Middle frontal gyrus (tissue), 1 donor: Measurements from ENCODE around the gene FAM241B.
A peak's percentile ranks its signal among the peaks of the same experiment; 100 is the strongest.

Experiments
- DNase-seq: peaks from one replicate; pipeline ENCODE4 v3.0.0-alpha.2; 2015; ENCODE audit warnings: low spot score; ENCODE audit errors: extremely low spot score

Gene FAM241B, protein sequence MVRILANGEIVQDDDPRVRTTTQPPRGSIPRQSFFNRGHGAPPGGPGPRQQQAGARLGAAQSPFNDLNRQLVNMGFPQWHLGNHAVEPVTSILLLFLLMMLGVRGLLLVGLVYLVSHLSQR

DNA sequence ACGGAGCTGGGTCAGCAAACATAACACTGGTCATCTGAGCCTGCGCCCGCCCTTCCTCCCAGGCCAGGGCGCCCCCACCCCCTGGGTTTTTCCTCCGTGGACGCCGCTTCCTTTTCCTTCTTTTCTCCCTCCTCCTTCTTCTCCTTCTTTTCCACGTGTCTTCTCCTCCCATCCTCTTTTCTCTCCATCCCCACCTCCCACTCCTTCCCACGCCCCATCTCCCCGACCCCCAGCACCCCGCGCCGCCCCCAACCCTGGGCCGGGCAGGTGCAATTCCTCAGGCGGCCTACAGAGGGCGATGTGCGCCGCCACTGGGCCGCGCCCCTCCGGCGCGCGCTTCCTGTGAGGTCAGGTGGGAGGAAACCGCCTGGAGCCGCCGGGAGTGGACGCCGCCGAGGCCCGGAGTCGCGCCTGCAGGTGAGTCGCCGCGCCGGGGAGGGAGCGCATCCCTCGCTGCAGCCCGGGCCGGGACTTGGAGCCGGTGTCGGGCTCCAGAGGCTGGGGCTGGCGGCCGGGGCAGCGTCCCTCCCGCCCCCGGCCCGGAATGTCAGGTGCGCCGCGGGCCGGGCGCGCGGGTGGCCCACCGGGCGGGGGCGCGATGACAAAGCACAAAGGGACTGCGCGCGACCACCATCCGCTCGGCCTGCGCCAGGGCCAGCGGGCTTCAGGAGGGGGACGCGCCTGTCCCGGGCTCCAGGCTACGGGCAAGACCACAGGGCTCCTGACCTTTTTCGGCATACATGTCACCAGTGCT is at the start of gene FAM241B:
Gene FAM241B, plus strand, starts transcription at position 351 of the 754 bp plus-strand sequence. CDS start 1,497 bp downstream, outside the sequence.
- no peak for DNase-seq

DNA sequence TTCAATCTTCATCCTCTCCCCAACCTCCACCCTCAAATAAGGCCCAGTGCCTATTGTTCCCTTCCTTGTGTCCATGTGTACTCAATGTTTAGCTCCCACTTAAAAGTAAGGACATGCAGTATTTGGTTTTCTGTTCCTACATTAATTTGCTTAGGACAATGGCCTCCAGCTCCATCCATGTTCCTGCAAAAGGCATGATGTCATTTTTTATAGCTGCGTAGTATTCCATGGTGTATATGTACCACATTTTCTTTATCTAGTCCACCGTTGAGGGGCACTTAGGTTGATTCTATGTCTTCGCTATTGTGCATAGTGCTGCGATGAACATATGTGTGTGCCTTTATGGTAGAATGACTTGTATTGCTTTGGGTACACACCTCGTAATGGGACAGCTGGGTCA is 49.6 kb upstream of the FAM241B start:
- no peak for DNase-seq

DNA sequence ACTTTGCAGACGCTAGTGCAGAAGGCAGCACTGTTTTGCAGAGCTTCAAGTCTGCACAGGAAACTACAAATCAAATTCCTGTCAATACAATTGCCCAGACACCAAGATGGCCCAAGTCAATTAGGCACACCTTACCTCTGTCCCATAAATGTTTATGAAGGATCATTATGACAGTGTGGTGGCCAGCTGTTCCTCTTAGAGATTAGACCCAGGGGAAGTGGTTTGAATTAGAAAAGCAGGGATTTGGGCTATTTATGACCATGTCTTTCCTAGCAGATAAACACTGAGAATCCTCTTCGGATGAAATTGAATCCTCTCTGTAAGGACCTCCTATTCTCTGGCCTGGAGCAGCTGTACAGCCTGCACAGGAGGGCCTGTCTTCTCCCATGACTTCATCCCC is 46.9 kb upstream of the FAM241B start:
- no peak for DNase-seq

DNA sequence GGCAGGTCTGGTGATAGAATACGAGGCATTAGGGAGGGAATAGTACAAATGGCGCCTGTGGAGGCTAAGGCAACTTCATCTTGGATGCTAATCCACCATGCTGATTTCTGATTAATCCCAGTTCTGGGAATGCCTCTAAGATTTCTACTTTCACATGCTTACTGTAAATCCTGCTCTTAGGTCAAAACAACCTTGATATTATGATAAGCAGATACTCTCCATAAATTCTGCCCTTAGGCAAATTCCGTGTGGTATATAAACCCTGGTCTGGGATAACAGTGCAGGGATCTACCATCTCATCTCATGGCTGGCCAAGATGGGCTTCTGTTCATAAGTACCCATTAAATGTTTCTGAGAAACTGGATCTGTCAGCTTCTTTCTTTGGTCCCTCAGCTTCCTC is 45.4 kb upstream of the FAM241B start:
- DNase-seq, result no peak

DNA sequence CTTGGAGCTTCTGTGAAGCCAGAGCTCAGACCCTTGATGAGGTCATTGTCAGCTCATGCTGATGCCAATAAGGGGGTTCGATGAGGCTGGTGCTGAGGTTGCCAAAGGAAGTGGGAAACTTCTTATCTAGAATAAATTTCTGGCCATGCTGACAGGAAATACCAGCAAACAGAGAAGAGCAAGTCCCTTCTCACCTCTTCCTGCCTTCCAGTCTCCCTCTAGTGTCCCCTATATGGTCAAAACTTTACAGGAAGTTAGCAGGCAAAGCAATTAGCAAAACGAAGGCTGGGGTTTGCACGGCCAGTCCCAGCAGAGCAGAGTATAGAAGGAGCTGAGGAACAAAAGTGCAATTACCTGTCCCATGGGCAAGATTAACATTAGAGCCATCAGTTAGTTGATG is 41.7 kb upstream of the FAM241B start:
- DNase-seq, result no peak

DNA sequence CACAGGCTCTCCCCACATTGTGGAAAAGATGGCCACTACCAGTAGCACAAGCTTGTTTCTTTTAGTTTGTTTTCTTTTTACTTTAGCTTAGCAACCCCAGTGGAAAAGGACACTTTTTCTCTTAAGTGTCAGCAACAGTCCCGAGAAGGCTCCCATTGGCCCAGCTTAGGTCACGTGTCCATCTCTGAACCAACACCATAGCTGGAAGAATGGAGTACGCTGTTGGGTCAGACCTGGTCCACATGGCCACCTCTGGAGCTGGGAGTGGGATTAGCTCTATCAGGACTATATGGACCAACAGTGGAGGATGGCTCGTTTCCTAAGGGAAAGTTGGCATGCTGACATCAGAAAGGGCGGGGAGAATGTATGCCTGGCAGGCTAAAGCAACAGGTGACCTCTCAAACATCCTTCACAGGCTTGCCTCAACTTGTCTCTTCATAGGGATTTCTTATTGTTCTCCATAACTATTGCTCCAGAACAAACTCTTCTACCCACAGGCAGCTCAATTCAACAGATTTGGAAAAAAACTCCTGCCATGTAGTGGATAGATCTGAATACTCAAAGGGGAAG is 29.2 kb upstream of the FAM241B start:
- no peak for DNase-seq

DNA sequence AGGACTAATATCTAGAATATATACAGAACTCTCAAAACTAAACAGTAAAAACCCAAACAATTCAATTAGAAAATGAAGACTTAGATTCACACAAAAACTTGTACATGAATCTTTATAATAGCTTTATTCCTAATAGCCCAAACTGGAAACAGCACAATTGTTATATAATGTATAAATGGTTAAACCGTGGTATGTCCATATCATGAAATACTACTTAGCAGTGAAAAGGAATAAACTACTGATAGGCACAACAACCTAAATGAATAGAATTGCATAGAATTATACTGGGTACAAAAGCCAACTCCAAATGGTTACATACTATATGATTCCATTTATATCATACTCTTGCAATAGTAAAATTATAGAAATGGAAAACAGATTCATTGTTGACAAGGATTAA is 21.0 kb upstream of the FAM241B start:
- DNase-seq, result no peak

DNA sequence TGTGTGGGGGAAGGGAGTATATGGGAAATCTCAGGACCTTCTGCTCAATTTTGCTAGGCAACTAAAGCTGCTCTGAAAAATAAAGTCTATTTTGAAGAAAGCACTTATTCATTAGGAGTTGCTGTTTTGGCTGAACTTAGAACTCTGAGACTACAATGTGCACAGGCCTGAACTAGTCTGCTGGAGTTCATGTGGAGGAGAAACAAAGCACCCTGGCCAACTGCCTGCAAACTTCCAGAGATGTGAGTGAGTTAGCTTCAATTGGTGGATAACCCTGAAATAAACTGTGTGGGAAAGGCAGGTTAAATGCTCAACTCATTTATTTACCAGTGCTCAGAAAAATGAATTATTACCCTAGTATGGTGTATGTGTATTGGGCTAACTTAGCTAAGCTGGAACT is 17.3 kb upstream of the FAM241B start:
- no peak for DNase-seq

DNA sequence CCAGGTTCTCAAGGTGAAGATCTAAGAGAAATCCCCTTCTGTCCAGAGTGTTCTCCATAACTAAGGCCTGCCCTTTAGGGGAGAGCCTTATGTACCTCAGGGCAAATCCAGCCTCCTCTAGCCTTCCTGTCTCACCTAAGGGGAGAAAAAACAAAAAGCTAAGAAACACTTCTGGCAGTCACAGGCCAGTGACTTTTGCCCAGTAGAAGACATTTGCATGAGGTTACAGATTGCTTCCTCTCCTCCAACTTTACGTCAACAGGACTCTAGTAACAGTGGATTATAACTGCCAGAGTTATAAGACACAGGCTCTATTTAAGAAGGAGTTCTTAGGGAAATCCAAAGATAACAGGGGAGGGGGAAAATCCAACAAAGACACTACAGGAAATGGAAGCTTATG is 15.9 kb upstream of the FAM241B start:
- no peak for DNase-seq

DNA sequence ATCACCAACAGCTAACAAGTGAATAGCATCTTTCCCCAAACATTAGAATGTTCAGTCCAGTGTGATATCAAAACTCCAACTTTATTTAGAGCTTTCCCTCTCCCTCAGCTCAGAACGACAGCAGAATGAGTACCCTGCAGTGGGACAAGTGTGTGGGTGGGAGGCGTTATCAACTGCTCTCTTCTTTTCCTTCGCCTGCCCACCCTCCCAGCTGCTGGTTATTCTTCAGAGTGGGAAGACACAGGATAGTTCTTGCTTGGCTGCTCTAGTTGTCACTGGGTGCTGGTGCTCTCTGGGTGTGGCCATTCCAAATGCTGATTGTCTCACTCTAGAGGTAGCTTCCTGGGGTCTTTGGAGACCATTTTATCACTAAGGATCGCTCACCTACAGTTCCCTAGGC is 13.7 kb upstream of the FAM241B start:
- peak; percentile 12 for DNase-seq

DNA sequence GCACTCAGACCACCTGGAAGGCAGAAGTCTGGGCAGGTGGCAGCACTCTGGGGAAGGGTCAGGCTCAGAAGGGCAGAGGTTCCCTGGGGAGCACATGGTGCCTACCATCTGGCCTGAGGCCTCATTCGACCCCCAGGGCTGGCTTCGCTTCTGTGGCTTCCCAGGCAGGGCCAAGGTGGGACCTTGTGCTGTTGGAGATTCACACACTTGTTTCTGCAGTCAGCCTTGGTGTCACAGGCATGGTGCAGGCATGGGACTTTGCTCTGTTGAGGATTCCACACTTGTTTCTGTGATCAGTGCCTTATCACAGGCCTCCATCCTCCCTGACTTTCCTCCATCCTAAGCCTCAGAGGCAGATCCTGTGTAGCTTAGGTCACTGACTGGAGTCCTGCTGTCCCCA is 11.3 kb upstream of the FAM241B start:
- no peak for DNase-seq

DNA sequence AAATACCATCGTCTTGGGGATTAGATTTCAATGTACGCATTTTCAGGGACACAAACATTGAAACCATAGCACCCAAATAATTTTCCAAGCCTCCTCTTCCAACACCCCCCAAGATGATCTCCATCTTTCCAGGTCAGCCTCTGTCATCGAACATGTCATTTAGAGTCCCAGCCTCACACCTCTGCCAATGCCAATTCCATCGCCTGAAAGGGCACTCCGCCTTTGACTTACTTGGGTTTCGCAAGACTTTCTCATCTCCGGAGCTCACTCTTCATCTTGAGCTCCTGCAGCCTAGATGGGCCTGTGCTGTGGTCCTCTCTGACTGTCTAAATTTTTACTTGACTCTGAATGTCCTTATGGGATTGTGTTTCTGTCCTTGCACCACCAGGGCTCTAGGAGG is 10.4 kb upstream of the FAM241B start:
- DNase-seq, result no peak

DNA sequence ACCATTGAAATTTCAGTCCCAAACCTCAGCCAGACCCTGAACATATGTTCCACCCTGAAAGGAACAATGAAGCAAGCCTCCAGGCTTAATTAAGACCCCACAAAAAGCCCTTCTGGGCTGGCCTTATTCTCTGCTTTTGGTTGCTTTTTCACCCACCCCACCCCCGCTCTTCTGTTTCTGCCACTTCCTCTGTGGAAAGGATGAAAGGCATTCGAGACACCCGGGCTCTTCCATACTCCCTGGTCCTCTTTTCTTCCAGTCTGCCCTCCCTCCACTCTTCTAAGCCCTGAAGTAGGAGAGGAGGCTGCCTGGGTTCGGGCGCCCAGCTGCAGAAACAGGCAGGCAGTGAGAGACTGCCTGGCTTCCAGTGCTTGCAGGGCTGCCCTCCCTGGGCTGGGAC is 9.4 kb upstream of the FAM241B start:
- DNase-seq, result no peak

DNA sequence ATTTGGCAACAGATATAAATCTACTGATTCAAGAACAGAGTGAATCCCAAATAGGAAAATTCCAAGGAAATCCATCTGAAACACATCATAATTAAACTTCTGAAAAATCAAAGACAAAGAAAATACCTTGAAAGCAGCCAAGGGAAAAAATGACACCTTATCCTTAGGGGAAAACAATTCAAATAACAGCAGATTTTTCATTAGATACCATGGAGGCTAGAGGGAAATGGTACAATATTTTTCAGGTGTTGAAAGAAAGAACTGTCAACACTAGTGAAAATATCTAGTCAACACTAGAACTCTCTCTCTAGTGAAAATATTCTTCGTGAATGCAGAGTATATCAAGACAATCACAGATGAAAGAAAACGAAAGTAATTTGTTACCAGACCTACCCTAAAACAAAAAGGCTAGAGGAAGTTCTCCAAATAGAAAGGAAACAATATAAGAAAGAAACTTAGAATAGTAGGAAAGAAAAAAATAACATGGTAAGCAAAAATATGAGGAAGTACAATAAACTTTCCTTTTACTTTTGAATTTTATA is 5.7 kb upstream of the FAM241B start:
- DNase-seq, result no peak

DNA sequence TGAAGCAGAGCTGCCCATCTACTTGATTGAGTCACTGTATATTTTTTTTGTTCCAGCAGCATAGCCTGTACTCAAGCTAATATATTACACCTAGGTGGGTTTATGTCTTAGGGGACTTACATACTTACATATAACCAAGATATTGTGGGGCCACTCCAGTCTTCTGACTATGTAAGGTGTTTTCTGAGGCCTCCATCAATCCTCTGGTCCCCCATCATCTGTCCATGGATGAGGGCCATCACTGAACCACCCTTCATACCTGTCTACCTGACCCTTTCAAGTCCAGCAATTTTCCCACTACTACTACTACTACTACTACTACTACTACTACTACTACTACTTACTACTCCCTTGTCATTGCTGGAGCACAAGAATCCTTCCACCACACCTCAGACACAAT is 3.2 kb upstream of the FAM241B start:
- no peak for DNase-seq

DNA sequence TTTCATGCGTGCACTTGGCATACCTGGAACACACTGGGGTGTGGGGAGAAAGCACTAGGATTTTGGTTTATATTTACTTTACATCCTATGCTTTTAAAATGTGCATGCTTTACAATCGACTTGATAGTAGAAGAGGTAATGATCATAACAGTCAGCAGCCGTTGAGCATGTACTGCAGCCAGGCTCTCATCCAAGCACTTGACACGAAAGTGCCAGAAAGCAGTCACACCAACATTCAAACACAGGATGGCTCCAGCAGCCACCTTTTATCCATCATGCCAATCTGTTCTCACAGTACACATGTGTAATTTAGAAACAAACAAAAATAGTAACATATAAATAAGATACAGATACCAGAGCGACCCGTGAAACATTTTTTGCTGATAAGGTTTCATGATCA is 1.2 kb upstream of the FAM241B start:
- no peak for DNase-seq

DNA sequence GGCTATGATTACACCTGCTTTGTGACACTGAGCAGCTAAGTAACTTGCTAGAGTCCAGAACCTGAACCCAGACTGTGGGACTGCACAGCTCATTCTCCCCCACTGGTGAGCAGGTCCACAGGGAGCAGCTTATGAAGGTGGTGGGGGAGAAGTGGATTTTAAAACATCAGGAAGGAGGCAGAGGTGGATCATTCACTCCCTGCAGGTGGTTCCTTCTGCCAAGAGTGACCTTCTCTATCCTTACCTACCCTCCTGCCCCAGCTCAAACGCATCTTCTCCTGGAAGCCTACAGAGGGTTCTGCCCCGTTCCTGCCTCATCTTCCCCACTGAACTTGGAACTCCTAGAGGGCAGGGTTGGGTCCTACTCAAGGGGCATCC is 539 bp upstream of the FAM241B start:
- DNase-seq, result no peak

DNA sequence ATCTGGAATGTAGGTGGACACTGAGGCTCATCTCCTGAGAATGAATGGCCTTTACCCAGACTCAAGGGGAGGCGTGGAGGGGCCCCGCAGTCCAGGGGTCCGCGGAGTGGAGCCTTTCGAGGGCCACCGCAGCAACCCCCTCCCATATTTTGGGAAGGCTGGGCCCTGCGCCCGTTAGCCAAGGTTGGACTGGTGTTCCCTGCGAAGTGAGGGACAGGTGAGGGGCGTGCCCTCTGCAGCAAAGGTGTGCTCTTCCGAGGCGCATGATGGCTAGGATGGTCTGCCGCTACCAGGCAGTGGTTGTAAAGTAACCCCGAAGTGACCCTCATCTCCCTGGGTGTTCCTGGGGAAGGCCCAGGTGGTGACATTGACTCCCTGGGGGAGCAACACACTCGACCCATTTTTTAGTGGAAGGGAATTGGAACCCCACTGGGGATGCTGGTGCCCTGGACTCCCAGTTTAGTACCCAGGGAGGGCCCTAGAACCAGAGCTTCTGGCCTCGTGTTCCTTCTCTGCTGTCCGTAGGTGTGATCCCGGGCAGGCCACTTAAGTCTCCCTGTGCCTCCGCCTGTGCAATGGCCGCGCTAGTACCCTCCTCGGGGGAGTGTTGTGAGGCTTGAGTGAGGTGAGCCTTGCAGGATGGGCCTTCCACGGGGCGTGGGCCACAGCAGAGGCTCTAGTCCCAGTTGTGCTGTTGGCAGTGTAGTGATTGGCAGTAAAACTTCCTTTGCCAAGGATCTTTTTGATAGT is 779 bp downstream of the FAM241B start:
- no peak for DNase-seq

DNA sequence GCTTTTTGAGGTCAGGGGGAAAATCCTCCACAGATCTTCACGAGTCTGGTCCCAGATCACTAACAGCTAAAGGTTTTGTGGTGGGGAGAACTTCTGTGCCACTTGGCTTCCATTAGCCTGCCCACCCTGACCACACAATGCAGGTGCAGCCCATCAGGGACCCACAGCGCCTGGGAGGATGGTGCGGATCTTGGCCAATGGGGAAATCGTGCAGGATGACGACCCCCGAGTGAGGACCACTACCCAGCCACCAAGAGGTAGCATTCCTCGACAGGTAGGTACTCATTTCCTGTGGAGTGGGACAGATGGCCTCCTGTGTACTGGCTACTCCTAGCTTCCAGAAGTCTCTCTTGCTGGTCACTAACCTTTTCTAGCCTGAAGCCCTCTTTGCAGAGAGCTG is 1.5 kb downstream of the FAM241B start:
- no peak for DNase-seq

DNA sequence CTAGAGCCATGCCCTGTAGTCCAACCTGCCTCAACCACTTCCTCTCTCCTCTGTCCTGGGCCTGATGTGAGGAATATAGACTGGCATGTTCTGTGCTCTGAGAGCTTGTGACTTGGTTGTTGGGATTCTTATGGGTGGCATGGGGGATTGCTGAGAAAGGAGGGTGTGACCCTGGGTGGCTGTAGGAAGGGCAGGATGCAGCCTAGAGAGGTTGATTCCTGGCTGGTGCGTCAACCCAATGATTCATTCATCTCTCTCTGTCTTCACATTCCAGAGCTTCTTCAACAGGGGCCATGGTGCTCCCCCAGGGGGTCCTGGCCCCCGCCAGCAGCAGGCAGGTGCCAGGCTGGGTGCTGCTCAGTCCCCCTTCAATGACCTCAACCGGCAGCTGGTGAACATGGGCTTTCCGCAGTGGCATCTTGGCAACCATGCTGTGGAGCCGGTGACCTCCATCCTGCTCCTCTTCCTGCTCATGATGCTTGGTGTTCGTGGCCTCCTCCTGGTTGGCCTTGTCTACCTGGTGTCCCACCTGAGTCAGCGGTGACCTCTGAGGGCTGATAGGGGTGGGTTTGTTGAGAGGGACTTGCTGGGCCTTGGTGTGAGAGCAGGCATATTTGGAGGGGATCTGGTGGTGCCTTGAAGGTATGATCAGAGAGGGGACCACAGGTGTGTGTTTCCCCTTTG is 2.6 kb downstream of the FAM241B start:
- DNase-seq, result no peak
